Measurements from ENCODE around the gene CCDC192.

GRCh38 chr5:127801751-127802476, 98.7 kb downstream of the CCDC192 start:
- TF ChIP-seq TAF1 (IDR thresholded peaks at IDR 0.05; ENCODE audit: low read depth, low read length), result no peak
- TF ChIP-seq POLR2AphosphoS5 (IDR thresholded peaks at IDR 0.05; ENCODE audit: low read depth, low read length), result no peak
- no peak for TF ChIP-seq POLR2A (IDR thresholded peaks at IDR 0.05; ENCODE audit: low read depth, low read length)
- no peak for TF ChIP-seq SPI1 (IDR thresholded peaks at IDR 0.05; ENCODE audit: low read depth, low read length)
- no peak for TF ChIP-seq POU2F2 (IDR thresholded peaks at IDR 0.05; ENCODE audit: low read depth, low read length)
